NOMO-1 treated with dmso at 0.1 percent for 144 hours (cell line): ENCODE results near the gene BDKRB1.

Experiments used
- DNase-seq: peaks from one replicate; lab custom pipeline; 2025; ENCODE audit not compliant: unreplicated experiment; lab: John Stamatoyannopoulos, UW

The BDKRB1 gene

GRCh38 chr14:96255501-96256366 is at the start of gene BDKRB1:
Gene BDKRB1 (plus strand): TSS chr14:96256210. CDS start chr14:96263683, 7,473 bp downstream.
- no peak for DNase-seq

DNA sequence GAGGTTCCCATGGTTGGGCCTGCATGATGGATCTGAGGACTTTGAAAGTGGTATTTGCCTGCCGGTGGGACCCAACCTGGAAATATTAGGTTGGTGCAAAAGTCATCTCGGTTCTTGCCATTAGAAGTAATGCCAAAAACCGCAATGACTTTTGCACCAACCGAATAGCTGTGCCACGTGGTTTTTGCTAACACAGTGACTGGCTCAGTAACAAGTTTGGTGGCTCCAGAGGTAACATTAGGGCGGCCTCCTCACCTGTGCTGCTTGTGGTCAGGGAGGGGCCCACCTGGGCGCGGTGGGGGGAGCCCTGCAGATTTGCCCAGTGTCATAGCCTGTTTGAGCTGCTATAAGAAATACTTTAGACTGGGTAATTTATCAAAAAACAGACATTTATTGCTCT is 49.5 kb upstream of the BDKRB1 start:
- no peak for DNase-seq

DNA sequence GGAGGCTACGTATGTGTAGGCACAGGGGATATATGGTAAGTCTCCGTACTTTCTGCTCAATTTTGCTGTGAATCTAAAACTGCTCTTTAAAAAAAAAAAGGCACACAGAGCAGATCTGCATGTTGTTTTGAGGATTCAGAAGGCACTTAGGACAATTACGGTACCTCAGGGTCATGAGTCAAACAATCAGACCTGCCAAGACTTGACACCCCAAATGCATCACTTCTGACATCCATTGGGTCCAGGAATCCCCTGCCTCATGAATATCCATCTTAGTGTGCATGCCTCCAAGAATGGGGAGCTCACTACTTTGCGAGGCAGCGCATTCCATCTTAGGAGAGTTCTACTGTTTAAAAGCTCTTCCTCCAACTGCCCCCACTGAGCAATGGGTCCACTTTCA is 48.3 kb upstream of the BDKRB1 start:
- DNase-seq = no peak

DNA sequence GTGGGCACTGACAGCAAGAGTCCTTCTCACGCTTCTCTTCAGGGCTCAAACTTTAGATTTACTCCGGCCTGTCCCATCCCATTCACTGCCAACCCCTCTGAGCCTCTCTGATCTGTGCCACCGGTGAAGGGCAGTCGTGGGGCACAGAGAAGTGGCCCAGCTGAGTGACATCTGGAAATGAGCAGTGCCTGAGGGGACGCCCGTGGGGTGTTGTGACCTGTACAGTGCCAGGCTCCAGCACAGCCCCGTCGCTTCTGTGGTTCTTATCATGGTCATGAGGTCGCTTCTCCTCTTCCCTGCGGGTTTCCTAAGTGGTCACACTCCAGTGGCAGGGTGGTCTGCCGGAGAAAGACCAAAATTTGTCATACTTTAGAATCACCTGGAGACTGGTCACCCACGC is 47.3 kb upstream of the BDKRB1 start:
- no peak for DNase-seq

GRCh38 chr14:96212140-96212539 is 43.9 kb upstream of the BDKRB1 start:
- no peak for DNase-seq

DNA sequence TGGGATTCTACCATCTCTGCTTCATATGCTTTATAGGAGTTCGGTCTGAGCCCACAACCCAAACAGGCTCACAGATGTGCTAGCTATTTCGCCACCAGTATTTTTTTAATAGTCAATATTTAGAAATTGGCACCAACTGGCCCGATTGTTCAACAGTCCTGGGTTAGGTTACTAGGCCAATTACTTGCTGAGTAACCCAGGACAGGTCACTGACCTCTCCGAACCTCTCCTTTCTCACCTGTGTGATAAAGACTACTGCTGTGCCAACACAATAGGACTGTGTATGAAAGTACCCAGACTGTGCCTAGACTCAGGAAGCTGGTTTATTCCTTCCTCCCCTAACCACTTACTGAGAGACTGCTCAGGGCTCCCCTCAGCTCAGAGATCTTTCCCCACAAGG is 43.1 kb upstream of the BDKRB1 start:
- no peak for DNase-seq

DNA sequence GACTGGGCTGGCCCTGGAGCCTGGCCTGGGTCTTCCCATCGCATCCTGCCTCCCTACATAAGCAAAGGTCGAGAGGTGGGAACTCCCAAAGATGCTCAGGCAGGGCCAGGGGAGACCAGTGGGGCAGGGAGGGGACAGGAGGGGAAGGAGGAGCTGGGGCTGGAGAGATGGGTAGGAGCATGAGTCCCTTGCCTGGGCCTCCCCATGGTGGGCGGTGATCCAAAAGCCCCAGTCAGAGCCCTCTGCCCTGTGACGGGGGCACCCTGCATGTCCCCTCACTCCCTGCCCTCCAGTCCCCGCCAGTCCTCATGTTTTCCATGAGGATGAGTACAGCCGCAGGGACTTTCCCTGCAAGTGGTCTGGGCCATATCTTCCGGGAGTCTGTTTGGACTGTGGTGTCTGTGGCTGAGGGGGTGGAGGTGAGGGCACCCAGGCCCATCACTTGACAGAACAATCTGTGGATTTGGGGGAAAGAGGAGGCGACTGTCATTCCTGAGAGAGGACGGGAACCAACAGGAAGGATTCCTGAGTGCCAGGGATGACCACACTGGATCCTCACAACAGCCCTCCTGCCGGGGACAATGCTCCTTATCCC is 42.0 kb upstream of the BDKRB1 start:
- DNase-seq = no peak

DNA sequence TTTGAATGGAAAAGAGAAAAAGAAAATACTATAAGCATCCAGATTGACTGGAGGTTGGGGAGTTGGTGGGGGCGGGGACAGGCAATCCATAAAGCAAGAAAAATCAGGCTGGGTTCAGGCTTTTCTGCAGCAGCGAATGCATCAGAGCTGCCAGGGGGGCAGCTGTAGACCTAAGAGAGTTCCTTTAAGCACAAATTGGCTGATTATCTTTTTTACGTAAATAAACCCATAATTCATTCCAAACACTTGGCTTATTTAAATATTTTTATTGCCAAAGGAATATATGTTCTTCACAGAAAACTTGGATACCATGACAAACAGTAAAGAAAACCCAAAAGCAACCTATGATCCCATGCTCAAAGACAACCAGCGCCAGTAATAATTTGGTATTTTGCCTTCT is 41.2 kb upstream of the BDKRB1 start:
- DNase-seq = no peak

- DNase-seq = no peak
These were observed 40.4 kb upstream of the BDKRB1 start for GRCh38 chr14:96215452-96216244.

GRCh38 chr14:96216627-96217026 is 39.4 kb upstream of the BDKRB1 start:
- DNase-seq = no peak

DNA sequence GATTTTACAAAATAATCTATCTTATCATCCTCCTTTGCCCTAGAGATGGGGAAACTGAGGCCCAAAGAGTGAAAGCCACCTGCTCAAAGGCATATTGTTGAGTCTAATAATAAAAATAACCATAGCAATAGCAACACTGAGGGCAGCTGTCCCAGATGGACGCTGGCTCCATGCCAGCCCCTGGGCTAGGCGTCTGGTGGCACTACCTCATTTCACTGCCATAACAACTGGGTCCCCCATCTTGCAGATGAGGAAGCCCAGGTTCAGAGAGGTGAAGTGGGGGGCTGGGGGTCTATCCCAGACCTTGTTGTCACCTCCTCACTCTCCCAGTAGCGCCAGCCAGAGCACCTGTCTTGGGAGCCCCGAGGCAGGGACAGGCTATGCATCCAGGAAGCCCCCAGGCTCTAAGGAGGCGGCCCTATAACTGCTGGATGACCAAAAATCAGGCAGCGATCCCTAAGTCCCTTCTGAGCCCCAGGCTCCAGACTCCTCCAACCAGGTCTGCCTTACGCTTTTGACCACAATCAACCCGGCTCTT is 38.6 kb upstream of the BDKRB1 start:
- DNase-seq = no peak

DNA sequence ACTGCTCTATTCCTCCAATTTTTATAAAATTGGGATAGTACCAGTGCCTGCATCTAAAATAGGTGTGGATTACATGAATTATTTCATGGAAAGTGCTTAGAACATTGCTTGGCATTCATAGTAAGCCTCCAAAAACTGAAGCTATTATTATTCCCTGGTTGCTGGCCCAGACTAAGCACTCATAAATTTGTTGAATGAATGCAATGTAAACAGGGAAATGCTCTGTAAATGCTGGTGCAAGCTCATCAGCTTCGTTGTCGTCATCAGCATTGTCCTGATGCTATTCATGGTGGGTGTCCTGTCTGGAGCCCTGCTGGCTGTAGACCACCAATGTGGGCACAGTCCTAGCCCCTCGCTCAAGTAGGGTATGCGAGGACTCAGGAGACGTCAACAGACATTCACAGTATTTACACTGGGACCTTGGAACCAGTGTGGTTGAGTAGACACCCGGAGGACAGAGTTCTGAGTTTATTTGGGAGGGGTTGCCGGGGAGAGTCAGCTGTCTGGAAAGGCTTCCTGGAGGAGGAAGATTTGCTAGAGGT is 34.8 kb upstream of the BDKRB1 start:
- no peak for DNase-seq

- DNase-seq = no peak
These were observed 34.2 kb upstream of the BDKRB1 start for GRCh38 chr14:96221841-96222240.

DNA sequence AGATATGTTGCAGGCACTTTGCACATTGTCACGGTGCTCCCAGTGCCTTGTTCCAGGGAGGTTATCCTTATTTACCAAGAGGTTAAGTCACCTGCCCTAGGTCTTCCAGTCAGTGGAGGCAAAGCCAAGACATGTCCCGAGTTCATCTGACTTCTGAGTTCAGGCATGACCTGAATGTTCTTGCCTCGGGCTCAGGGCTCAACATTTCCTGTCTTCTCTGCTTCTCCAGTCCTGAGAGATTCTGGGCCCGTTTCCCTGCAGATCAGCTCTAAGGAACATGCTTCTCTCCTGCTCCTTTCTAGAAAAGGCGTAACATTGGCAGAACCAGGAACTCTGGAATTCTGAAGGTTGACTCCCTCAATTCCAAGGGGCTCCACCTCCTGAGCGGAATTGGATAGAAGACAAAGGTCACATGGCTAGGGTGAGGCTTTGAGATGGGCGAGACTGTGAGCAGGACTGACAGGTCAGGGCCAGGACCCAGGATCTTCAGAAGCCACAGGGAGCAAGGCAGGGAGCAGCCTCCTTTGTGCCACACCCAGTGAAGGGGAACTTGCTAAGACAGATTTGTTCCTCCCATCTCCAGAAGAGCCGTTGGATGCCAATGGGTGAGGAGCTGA is 31.4 kb upstream of the BDKRB1 start:
- no peak for DNase-seq

DNA sequence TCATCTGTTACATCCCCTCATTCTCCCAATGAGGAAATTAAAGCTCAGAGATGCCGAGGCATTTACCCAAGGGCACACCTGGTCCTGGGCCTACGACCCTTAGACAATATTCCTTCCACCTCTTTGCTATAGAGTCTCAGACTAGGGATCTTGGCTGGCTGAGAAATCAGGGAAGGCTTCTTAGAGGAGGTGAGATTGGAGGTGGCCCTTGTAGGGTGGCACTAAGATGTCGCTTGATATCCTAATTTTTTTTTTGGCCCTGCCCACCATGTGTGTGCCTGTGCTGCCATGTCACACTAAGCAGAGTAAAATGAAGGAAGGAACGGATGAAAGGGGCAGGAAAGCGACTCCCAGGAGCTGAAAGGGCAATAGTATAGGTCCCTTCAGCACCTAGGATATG is 30.8 kb upstream of the BDKRB1 start:
- DNase-seq = no peak

- no peak for DNase-seq
These were observed 30.3 kb upstream of the BDKRB1 start for GRCh38 chr14:96225745-96226151.

- no peak for DNase-seq
These were observed 28.6 kb upstream of the BDKRB1 start for GRCh38 chr14:96227428-96227827.

DNA sequence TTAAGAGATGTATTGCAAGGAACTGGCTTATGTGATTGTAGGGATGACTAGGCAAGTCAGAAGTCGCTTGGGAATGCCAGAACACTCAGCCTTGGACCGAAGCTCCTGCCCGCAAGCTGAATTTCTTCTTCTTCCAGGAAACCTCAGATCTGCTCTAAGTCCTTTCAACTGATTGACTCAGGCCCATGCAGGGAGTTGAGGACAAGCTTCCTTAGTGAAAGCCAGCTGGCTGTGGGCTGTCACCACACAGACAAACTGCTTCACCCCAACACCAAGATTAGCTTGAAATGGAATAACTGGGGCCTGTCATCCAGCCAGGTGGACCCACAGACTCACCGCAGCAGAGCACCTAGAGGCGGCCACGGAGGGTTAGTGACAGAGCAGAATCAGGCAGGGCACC is 26.7 kb upstream of the BDKRB1 start:
- DNase-seq = no peak

GRCh38 chr14:96231056-96231455 is 25.0 kb upstream of the BDKRB1 start:
- DNase-seq = no peak

GRCh38 chr14:96231526-96232130 is 24.4 kb upstream of the BDKRB1 start:
- DNase-seq = no peak
